Stimulated activated CD4-positive, alpha-beta T cell treated with anti-CD3 and anti-CD28 coated beads, Interleukin-4, amount 100 ng/mL, for 1 hour (primary cell): Measurements from ENCODE around the gene PKM.
"Not testable (repeated sequence)": the region's sequence is repeated elsewhere in the genome, so short reads cannot be mapped to it uniquely, and the experiment has no call there.

Source experiments
- DNase-seq: peaks from one replicate; pipeline ENCODE4 v3.0.0-alpha.2; 2020

Gene PKM

DNA sequence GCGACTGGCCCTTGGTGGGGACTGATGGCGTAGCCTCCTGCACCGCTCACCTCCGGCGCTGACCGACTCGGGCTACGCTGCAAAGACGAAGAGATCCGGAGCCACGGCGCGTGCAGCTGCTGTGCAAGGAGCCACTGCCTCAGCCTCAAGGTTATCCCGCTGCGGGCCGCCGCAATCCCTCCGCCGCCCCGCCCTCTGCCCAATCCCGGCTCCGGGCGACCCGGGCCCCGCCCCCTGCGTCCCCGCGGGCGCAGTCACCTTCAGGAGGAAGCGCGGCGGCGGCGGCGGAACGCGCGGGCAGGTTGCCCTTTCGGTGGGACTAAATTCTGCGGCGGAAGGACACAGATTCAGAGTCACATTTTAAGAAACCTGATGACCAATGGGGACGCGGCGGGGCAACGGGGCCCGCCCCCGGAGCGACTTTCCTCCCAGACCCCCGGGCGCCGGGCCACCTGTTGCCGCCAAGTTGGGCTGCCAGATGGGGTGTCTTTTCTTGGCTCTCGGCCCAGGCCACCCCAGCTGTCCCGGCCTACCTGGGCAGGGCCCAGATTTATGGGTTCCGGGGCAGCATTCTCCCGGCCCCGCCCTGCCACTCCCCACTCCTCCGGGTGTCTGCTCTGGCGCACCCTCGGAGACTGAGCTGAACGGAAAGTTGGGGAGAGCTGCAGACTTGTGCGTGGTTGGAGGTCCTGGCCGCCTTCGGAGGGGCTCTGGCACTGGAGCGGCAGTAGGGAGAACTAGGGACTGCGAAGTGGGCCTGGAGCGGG lies at the start of gene PKM:
Gene PKM (minus strand): TSS at position 125 of the 767 bp plus-strand sequence. CDS start 12,093 bp downstream, outside the sequence.
- peak; percentile 98 for DNase-seq

- DNase-seq, result no peak
Measured at GRCh38 chr15:72280751-72281150, 49.8 kb upstream of the PKM start.

DNA sequence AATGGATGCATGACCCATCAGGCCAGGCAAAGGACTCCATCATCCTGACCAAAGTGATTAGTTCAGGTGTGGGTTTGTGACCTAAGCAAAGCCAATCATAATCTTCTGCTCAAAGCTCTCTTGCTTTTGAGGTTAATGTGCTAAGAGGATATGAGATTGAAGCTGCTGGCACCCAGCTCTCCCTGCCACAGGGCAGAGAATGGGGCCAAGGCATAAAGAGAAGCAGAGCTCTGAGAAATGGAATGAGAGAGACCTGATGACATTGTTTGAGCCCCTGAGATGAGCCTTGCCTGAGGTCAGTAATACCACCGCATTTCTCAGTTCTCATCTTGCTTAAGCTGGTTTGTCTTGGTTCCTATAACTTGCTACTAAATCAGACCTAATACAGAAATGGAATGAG lies 47.7 kb upstream of the PKM start:
- no peak for DNase-seq

- DNase-seq, result no peak
Measured at GRCh38 chr15:72276326-72276700, 45.3 kb upstream of the PKM start.

GRCh38 chr15:72275635-72276325 lies 44.8 kb upstream of the PKM start:
- DNase-seq, result not testable (repeated sequence)

DNA sequence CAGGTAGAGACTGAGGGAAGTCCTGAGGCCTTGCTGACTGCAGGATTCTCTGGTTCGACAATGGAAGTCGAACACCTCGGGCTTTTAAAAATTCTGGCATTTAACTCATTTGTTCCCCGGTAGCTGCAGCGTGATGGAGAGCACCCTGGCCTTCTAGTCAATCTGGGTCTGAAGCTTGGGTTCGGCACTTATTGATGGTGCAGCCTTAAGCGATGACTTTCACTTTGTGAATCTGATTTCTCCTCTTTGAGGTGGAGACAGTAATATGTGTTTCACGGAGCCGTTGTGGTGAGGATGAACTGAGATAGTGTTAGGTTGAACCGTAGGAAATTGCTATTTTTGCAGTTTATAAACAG lies 42.0 kb upstream of the PKM start:
- DNase-seq, result no peak

- peak; percentile 98 for DNase-seq
Measured at GRCh38 chr15:72272213-72272996, 41.4 kb upstream of the PKM start, which contains the start of gene PARP6. TSS of gene PARP6 (minus strand) at chr15:72272554. CDS start at chr15:72267477, 5,077 bp downstream.

- DNase-seq, result peak; percentile 16
Measured at GRCh38 chr15:72271895-72272212, 40.9 kb upstream of the PKM start.

- no peak for DNase-seq
Measured at GRCh38 chr15:72271221-72271620, 40.2 kb upstream of the PKM start.

DNA sequence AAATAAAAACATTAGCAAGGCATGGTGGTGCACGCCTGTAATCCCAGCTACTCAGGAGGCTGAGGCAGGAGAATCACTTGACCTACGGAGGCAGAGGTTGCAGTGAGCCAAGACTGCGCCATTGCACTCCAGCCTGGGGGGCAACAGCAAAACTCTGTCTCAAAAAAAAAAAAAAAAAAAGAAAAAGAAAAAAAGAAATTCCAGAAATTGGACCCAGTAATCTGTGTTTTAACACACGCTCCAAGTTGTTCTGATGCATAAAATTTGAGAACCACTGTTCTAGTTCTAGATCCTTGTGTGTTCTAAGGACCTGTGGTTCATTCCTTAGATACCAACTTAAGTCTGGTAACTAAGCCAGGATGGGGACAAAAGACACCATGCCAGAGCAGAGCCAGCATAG lies 38.7 kb upstream of the PKM start:
- DNase-seq, result no peak

DNA sequence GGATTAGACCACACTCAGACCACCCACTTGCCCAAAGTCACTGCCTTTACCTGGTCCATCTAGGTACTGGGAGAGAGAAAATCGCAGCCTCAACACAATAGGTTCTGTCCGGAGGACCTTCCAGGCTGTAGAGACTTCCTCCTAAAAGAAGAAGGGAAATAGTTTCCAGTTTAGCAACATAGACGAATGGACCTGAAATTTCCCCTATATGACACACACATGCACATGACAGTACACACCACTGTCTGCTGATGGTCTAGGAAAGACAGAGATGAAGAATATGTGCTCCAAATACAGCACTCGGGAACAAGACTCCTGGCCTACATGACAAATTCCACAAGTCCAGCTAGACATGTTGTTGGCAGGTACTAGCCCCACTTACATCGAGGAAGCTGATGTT lies 34.0 kb upstream of the PKM start:
- no peak for DNase-seq

- no peak for DNase-seq
Measured at GRCh38 chr15:72252663-72253299, 21.8 kb upstream of the PKM start.

- no peak for DNase-seq
Measured at GRCh38 chr15:72249142-72249810, 18.3 kb upstream of the PKM start.

GRCh38 chr15:72248514-72248913 lies 17.5 kb upstream of the PKM start:
- DNase-seq, result no peak

DNA sequence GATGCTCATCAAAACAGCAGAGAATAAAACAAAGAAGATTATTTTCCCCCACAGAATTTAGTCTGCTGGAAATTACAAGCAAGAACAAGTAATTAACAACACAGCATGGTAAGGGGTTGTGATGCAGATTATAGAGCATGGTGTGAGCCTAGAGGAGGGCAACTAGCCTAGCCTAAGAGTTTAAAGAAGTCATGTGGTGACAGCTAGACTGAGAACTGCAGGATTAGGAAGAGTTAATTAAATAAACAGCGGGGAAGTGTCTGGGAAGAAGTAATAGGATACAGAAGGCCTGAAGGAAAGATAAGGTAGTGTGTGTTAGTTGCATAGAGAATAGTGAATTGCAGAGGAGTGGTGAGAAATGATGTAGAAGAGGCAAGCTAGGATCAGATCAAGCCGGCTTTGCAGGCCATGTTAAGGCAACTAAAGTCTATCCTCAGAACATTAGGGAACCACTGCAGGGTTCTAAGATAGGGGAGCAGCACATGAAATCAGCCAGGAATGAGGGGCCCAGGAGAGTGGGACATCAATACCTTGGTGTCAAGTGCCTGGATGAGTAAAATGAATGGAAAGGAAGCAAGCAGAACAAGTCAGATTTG lies 11.9 kb upstream of the PKM start:
- no peak for DNase-seq

- DNase-seq, result no peak
Measured at GRCh38 chr15:72239652-72240051, 8.7 kb upstream of the PKM start.

DNA sequence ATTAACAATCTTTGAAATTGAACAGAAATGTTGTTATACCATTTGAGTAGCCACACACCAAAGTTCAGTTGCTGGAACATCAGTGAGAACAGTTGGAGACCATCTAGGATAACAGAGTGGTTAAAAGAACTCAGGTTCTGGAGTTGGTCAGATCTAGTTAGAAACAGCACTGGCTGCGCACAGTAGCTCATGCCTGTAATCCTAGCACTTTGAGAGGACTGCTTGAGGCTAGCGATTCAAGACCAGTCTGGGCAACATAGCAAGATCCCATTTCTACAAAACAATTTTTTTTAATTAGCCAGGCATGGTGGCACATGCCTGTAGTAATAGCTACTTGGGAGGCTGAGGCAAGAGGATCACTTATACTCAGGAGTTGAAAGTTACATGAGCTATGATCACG lies 7.6 kb upstream of the PKM start:
- DNase-seq, result no peak

- DNase-seq, result no peak
Measured at GRCh38 chr15:72237853-72238224, 6.8 kb upstream of the PKM start.

DNA sequence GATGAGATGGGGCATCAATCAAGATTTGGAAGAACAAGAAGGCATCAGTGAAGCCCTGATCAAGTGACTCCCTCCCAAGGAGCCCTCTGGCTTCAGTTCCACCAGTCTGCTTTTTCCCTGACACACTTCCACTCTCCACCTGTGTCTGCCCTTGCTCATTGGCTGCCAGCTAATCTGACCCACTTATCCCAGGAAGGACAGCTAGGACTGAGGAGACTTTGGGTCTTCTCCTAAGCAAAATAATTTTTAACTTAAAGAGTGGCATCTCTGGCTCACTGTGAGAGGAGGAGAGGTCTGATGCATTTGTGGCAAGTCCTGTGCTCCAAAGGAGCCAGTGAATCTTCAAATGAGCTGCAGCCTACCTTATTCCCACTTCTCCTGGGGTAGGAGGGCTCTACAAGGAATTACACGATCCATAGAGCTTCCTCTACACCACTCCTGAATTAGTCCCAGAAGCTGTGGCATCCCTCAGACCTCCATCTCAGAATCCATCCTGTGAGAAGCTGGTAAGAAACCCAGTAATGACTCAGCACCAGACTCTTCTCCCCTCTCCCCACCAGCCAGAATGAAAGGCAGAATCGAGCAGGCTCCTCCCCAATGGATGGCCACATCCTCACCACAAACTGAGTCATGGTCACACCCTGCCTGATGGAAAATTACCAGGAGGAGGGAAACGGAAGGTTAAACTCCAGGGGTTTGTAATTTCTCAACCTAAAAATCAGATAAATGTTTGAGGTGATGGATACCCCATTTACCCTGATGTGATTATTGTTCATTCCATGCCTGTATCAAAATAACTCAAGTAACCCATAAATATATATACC lies 6.3 kb upstream of the PKM start:
- DNase-seq, result peak; percentile 58

DNA sequence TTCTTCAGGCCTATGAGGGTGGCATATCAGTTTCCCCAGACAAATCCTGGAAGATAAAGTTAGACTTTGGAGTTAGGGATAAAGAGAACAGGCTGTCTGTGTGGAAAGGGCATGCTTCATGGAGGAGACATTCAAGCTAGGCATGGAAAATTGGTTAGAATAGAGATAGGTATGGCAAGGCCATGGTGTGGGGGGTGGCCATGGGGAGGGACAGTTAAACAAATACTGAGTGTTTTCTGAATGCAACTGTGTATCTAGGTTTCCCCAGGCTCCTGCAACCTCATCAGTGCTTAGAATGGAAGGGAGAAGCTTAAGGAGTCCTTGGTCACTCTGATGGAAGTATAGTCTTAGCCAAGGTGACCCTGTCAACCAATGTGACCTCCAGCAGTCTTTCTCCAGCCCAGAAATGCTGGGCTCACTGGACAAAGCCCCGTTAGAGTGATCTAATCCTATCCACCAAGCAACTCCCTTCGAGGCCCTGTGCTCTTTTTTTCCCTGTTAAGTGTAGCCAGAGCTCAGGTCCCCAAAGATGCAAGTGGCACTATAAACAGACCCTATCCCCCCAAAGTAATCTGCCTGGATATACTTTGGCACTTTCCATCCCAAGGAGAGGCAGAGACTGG lies 5.5 kb upstream of the PKM start:
- no peak for DNase-seq

- DNase-seq, result no peak
Measured at GRCh38 chr15:72235298-72235697, 4.3 kb upstream of the PKM start.
